Measurements from ENCODE around the gene PIWIL4. TPM values are rescaled to one million over a fixed set of nuclear protein-coding genes. Genes with fewer than 3 reads are reported as not detected.

Gene PIWIL4
- total RNA-seq, 2 donors from 2014 or later = 4.4 to 4.5 TPM

Other genes starting within 250 kb of the PIWIL4 start
- under 1 TPM in 1 of 2 donors, not detected in 1; 0.05 TPM for gene GPR83, start 165.9 kb upstream of the PIWIL4 start, total RNA-seq
- 10 to 100 TPM; 15.2 to 15.9 TPM for gene MRE11, start 73.5 kb upstream of the PIWIL4 start, total RNA-seq
- gene ANKRD49, start 73.4 kb upstream of the PIWIL4 start, total RNA-seq = 10 to 100 TPM; 11.8 to 14.8 TPM
- not detected for gene C11orf97, start 54.9 kb upstream of the PIWIL4 start, total RNA-seq
- gene FUT4, start 23.4 kb upstream of the PIWIL4 start, total RNA-seq = 1 to 10 TPM; 5.3 to 6.8 TPM
- 10 to 100 TPM; 47.7 to 78.9 TPM for gene AMOTL1, start 201.0 kb downstream of the PIWIL4 start, total RNA-seq

Data from posterior vena cava (tissue), 2 donors.